PFSK-1 (cell line): ENCODE results near the gene TMEM14C.

Experiments used
- FOXP2 ChIP-seq: optimal IDR thresholded peaks from 2 replicates; pipeline ENCODE3; 2011; ENCODE audit warnings: borderline replicate concordance, control low read depth, inconsistent platforms; ENCODE audit not compliant: insufficient read depth; ENCODE audit errors: extremely low read length, extremely low read depth
- POLR2AphosphoS5 ChIP-seq: IDR thresholded peaks from 2 replicates; pipeline ENCODE4 v1.6.1; 2012; ENCODE audit warnings: low read depth, mild to moderate bottlenecking, control low read depth, low read length, moderate library complexity
- REST ChIP-seq, 2 experiments: IDR thresholded peaks; 2 replicates each; pipeline versions ENCODE4 v1.6.1 to v1.8.0; 2011 to 2012; ENCODE audit warnings: low read depth in 2 of 2, low read length in 2 of 2, control low read depth in 1 of 2, inconsistent platforms in 1 of 2, mild to moderate bottlenecking in 1 of 2, moderate library complexity in 1 of 2; ENCODE audit not compliant: insufficient read depth in 1 of 2
- SIN3A ChIP-seq: IDR thresholded peaks from 2 replicates; pipeline ENCODE4 v1.6.1; 2012; ENCODE audit warnings: mild to moderate bottlenecking, low read length, moderate library complexity, borderline replicate concordance; ENCODE audit not compliant: insufficient read depth
- TAF1 ChIP-seq: IDR thresholded peaks from 2 replicates; pipeline ENCODE4 v1.6.1; 2012; ENCODE audit warnings: low read length, control low read depth, borderline replicate concordance; ENCODE audit not compliant: insufficient read depth

The TMEM14C gene

GRCh38 chr6:10759312-10759839 lies 36.5 kb downstream of the TMEM14C start:
- TF ChIP-seq FOXP2, result no peak

- no peak for TF ChIP-seq REST (IDR thresholded peaks at IDR 0.05; ENCODE audit: insufficient read depth in 1 of 2, low read depth in 2 of 2, low read length in 2 of 2)
- TF ChIP-seq FOXP2, result no peak
- no peak for TF ChIP-seq POLR2AphosphoS5
- no peak for TF ChIP-seq SIN3A
- no peak for TF ChIP-seq TAF1
These were observed 37.0 kb downstream of the TMEM14C start for GRCh38 chr6:10759884-10760329.

DNA sequence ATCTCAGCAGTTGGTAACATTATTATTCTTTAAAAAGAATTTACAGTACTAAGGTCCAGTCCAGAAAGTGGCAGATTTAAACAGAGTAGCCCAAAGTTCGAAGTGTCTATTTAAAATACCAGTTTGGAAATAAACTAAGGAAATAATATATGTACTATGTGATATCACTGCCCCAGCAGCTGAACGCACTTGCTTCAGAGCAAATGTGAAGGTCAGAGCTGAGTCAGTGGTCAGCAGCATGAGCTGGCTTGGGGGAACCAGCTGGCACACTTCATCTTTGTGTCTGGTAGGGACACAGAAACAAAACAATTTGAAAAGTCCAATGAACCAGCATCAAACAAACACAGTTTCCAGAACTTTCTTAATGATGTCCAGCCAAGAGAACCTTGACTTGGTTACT lies 40.1 kb downstream of the TMEM14C start:
- no peak for TF ChIP-seq REST (IDR thresholded peaks at IDR 0.05; ENCODE audit: insufficient read depth in 1 of 2, low read depth in 2 of 2, low read length in 2 of 2)
- no peak for TF ChIP-seq FOXP2
- TF ChIP-seq TAF1, result no peak
- no peak for TF ChIP-seq POLR2AphosphoS5
- TF ChIP-seq SIN3A, result no peak

DNA sequence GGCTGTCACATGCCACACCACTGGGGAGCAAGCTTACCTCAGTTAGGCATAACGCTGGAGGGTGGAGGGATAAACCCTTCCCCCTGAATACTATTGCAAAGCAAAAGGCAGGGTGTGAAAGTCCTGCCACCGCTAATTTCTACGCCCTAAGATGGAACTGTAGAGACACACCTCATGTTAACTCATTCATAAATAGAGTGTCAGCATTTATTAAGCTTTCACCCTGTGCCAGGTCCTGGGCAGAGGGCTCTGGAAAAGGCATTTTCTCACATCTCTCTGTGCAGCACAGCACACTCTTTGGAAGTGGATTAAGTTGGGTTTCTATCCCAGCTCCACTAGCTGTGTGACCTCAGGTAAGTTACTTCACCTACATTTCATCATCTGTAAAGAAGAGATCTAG lies 46.5 kb downstream of the TMEM14C start:
- TF ChIP-seq POLR2AphosphoS5 (no peak), REST (IDR thresholded peaks at IDR 0.05; ENCODE audit: insufficient read depth in 1 of 2, low read depth in 2 of 2, low read length in 2 of 2) (no peak), TAF1 (no peak), FOXP2 (no peak), SIN3A (no peak)

DNA sequence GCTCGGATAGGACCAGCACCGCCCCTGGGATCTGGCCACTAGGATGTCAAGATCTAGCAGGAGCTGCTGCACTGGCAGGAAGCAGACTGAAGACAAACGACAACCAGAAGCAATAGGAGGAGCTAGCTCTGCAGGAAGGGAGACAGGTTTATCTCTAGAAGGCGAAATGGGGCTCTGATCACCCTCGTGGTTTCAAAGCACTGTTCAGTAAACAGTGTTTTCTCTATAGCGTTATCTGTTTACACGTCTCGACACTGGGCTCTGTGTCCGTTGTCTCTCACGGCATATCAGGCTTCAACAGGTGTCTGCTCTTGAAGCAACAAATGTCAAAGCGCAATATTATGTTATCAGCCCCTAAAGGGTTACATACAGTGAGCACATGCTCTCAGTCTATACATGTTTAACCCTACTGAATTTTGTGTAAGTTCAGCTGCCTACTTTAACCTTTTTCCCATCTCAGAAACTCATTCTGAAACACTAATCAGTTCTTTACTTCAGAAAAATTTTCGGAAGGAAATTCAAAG lies 48.6 kb downstream of the TMEM14C start:
- TF ChIP-seq POLR2AphosphoS5 (no peak), TAF1 (no peak), FOXP2 (no peak), REST (IDR thresholded peaks at IDR 0.05; ENCODE audit: insufficient read depth in 1 of 2, low read depth in 2 of 2, low read length in 2 of 2) (no peak), SIN3A (no peak)
